Measurements from ENCODE around the gene MRPL1.
"Not testable (repeated sequence)": the region's sequence is repeated elsewhere in the genome, so short reads cannot be mapped to it uniquely, and the experiment has no call there.

The MRPL1 gene

GRCh38 chr4:77920371-77920770, 57.7 kb downstream of the MRPL1 start:
- DNase-seq = no peak

DNA sequence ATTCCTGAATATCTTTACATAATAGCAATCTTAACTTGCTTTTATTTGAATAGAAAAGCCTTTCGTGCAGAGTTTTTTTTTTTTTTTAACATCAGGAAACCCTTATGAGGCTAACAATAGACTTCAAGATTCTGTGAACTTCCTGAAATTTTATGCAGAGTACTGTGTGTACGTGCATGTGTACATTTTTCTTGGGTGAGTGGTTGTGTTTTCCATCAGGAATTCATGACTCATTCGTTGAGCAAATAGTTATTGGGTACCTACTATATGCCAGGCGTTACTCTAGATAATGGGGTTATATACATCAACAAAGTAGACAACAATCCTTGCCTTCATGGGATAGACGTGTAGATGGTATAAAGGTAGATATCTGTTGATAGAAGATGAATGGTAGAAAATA, 59.1 kb downstream of the MRPL1 start:
- DNase-seq = peak; percentile 18

GRCh38 chr4:77922158-77923094, 59.8 kb downstream of the MRPL1 start:
- DNase-seq = no peak

- DNase-seq = no peak
These were observed 65.6 kb downstream of the MRPL1 start for GRCh38 chr4:77927991-77928925.

- no peak for DNase-seq
These were observed 67.6 kb downstream of the MRPL1 start for GRCh38 chr4:77930154-77930639.

DNA sequence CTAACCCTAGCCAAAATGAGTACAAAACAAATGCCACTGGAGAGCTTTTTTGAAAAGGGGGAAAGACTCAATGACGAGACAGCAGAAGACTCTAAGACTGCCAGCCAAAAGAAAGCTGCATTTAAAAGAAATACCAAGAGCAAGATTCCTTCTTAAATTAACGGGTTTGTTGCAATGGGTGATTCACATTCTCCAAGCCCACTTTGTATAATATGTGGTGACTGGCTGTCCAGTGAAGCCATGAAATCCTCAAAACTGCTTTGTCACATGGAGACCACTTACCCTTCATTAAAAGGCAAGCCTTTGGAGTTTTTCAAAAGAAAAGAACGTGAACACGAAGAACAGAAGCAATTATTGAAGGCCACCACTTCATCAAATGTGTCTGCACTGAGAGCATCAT, 68.2 kb downstream of the MRPL1 start:
- DNase-seq = no peak

DNA sequence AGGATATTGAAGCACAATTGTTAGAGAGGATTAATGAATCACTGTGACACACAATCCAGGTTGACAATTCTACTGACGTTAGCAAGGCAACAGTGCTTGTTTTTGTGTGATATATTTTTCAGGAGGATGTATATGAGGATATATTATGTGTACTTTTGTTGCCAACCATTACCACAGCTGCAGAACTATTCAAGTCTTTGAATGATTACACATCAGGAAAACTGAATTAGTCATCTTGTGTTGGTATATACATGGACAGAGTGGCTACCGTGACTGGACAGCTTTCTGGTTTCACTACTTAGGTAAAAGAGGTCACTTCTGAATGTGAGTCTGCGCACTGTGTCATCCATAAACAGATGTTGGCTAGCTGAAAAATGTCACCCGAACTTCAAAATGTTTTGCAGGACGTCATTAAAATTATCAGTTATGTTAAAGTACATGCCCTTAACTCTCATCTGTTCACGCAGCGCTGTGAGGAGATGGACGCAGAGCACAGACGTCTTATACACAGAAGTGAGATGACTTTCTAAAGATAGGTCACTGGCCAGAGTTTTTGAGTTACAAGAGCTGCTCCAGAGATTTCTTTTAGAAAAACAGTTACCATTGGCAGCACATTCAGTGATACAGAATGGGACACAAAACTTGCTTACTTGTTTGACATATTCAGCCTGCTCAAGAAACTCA, 69.0 kb downstream of the MRPL1 start:
- DNase-seq = no peak

DNA sequence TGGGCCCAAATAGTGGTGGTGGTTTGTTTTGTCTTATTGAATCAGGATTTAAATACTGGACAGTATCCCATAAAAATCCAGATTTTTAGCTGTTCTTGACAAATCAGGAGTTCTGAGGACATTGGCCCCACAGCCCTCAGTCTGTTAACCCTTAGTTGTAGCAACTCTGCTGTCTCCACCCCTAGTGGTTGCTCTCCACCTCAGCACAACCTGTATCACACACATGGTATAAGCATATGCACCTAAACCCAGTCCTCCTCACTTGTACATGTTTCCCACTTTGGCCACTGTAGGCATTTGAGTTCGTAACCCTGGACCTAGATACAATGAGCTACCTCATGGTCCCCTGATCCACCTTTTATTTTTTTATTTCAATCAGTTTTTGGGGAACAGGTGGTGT, 75.9 kb downstream of the MRPL1 start:
- DNase-seq = no peak

- DNase-seq = not testable (repeated sequence)
These were observed 83.3 kb downstream of the MRPL1 start for GRCh38 chr4:77945929-77946328.

DNA sequence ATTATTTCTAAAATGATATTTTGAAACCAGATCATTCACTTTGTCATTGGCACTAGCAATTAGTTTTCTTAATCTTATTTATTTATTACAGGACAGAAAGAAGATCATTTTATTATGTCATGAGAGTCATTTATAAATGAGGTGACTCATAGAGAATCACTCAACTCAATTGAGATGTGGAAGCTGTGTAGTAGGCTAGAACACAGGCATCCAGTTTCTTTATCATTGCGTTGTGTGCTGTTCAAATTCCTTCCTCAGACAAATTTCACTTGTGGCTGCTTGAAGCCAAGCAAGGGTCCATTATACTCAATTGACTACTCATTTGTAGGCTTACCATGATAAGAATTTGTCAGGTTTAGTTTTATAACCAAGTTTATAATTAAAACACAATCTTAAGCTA, 87.6 kb downstream of the MRPL1 start:
- DNase-seq = no peak

DNA sequence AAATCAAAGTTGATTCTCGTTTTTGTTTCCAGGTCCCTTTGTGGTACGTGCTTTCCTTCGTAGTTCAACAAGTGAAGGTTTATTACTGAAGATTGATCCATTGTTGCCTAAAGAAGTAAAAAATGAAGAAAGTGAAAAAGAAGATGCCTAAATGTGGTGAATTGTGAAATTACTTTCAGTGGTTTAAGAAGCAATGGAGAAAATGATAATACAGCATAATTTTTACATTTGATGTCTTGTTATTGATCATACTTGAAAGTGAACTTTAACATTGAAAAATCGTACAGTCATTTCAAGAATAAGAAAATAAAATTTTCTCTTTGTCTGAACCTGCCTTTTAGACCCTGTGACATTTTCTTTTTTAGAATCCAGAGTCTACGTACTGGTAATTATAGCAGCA, 89.8 kb downstream of the MRPL1 start:
- DNase-seq = no peak

- no peak for DNase-seq
These were observed 92.1 kb downstream of the MRPL1 start for GRCh38 chr4:77954690-77955089.

GRCh38 chr4:77956917-77957316, 94.3 kb downstream of the MRPL1 start:
- no peak for DNase-seq

DNA sequence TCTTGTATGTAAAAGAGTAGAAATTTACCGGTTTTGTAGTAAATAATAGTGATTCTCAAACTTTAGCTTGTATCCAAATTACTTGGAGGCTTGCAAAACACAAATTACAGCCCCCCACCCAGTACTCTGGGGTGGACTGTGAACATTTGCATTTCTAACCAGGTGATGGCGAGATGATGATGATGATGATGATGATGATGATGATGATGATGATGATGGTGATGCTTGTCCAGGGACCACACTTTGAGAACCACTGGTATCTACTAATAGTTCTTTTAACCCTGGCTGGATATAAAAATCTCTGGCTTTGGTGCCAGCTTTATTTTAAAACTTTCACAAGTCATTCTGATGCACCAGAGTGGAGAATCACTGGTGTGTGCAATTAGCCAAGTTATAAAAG, 96.3 kb downstream of the MRPL1 start:
- DNase-seq = no peak

DNA sequence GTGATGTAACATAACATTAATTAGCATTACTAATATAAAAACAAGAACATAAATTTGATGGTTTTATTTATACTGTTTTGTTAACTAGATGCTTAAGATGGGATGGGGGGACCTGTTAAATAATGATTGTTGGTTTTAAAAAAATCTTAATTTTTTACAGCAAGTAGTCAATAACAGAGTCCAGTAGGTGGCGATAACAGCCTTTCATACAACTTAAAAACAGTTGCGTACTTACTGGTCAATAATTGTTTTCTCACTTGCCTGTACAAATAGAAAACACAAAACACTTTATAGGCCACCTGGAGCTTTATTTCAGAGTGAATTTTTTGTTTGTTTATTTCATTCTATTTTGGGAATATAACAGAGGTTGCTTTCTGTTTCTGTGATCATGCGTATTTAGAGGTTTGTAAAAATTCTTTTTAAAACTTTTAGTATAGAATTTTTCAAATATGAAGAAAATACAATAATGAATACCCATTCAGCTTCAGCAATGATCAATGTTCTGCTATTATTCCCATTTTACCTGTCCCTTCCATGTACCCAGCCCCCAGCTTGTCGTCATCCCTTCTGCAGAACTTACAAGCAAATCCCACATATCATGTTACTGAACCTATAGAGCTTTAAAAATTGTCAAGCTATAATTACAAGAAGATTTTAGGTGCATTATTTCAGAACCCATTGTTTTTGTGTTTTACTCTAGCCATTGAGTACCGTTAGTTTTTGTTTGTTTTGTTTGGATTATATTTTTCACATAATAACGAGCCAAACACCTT, 97.1 kb downstream of the MRPL1 start:
- DNase-seq = peak; percentile 68

GRCh38 chr4:77960367-77960766, 97.7 kb downstream of the MRPL1 start:
- DNase-seq = no peak

DNA sequence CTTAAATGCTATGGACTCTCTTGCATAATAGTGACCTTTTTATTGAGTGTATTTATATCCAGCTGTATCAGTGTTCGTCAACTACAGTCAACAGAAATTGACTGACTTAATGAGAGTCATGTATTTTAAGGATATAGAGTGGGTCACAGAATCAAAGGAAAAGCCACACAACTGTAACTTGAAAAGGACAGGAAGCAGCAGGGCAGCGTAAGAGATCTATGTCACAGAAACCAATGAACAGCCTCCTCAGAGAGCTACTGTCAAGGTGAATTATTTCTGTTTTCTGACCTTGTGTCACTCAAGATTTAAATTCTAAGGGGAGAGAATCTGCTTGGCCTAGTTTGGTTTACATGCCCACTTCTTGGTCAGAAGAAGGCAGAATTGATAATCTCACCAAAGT, 100.4 kb downstream of the MRPL1 start:
- no peak for DNase-seq

DNA sequence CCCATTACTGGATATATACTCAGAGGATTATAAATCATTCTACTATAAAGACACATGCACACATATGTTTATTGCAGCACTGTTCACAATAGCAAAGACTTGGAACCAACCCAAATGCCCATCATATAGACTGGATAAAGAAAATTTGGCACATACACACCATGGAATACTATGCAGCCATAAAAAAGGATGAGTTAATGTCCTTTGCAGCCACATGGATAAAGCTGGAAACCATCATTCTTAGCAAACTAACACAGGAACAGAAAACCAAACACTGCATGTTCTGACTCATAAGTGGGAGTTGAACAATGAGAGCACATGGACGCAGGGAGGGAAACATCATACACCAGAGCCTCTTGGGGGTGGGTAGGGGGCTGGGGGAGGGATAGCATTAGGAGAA, 111.0 kb downstream of the MRPL1 start:
- not testable (repeated sequence) for DNase-seq

DNA sequence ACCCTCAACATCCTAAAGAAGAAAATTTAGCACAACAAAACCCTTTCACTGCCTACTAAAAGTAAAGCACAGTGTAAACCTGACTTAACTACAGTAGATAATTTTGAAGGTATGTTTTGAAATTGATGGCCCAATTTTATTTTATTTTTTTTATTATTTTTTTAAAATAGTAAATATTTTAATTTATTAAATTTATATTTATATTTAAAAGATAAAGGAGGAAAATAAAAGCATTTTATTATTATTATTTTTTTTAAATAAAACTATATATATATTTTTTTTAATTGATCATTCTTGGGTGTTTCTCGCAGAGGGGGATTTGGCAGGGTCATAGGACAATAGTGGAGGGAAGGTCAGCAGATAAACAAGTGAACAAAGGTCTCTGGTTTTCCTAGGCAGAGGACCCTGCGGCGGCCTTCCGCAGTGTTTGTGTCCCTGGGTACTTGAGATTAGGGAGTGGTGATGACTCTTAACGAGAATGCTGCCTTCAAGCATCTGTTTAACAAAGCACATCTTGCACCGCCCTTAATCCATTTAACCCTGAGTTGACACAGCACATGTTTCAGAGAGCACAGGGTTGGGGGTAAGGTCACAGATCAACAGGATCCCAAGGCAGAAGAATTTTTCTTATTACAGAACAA, 120.4 kb downstream of the MRPL1 start:
- DNase-seq = not testable (repeated sequence)

DNA sequence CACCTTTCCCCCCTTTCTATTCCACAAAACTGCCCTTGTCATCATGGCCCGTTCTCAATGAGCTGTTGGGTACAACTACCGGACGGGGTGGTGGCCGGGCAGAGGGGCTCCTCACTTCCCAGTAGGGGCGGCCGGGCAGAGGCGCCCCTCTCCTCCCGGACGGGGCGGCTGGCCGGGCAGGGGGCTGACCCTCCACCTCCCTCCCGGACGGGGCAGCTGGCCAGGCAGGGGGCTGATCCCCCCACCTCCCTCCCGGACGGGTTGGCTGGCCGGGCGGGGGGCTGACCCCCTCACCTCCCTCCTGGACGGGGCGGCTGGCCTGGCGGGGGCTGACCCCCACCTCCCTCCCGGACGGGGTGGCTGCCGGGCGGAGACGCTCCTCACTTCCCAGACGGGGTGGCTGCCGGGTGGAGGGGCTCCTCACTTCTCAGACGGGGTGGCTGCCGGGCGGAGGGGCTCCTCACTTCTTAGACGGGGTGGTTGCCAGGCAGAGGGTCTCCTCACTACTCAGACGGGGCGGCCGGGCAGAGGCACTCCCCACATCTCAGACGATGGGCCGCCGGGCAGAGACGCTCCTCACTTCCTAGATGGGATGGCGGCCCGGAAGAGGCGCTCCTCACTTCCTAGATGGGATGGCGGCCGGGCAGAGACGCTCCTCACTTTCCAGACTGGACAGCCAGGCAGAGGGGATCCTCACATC, 121.1 kb downstream of the MRPL1 start:
- not testable (repeated sequence) for DNase-seq

DNA sequence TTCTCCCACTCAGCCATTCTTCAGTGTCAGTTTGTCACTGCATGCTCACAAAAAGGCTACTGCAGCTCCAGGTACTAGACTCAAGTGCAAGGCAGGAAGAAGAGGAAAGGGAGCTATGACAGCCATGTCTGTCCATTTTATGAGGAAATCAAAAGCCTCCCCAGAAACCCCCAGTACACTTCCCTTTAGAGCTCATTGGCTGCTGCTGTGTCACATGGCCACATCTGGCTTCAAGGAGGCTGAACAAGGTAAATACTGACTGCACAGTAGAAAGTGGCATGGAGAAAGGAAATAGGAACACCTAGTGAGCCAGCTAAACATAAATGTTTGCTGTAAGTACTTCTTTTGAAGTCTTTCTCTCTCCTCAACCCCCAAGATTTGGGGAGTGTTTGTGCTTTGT, 127.3 kb downstream of the MRPL1 start:
- DNase-seq = no peak
